ENCODE results near the gene HSPB1.
"Not testable (repeated sequence)": the region's sequence is repeated elsewhere in the genome, so short reads cannot be mapped to it uniquely, and the experiment has no call there.

Gene HSPB1

GRCh38 chr7:76326646-76327233, 24.3 kb downstream of the HSPB1 start:
- no peak overlapping the region for H3K4me3 ChIP-seq (ENCODE audit: low read length)
- no peak for DNase-seq (ENCODE audit: low read depth, low spot score)

GRCh38 chr7:76327610-76328009, 25.1 kb downstream of the HSPB1 start:
- no peak overlapping the region; the same call in 1 of the 2 replicates for H3K4me3 ChIP-seq (ENCODE audit: low read length)

GRCh38 chr7:76328389-76328788, 25.9 kb downstream of the HSPB1 start:
- DNase-seq (ENCODE audit: low read depth, low spot score): peak; percentile 61
- H3K4me3 ChIP-seq (ENCODE audit: low read length): peak overlapping the region; percentile 21

More at GRCh38 chr7:76327610-76328009, 25.1 kb downstream of the HSPB1 start:
- peak; percentile 95 for DNase-seq (ENCODE audit: low read depth, low spot score)

GRCh38 chr7:76329479-76329878, 27.0 kb downstream of the HSPB1 start:
- DNase-seq (ENCODE audit: low read depth, low spot score): no peak
- H3K4me3 ChIP-seq (ENCODE audit: low read length): no peak overlapping the region

- no peak overlapping the region for H3K4me3 ChIP-seq (ENCODE audit: low read length)
- DNase-seq (ENCODE audit: low read depth, low spot score): no peak
These were observed 27.8 kb downstream of the HSPB1 start for GRCh38 chr7:76330261-76330660.

- H3K4me3 ChIP-seq (ENCODE audit: low read length): no peak overlapping the region
These were observed 28.2 kb downstream of the HSPB1 start for GRCh38 chr7:76330673-76331072.

GRCh38 chr7:76332078-76332477, 29.6 kb downstream of the HSPB1 start:
- H3K4me3 ChIP-seq (ENCODE audit: low read length): no peak overlapping the region
- DNase-seq (ENCODE audit: low read depth, low spot score): no peak

More at GRCh38 chr7:76330673-76331072, 28.2 kb downstream of the HSPB1 start:
- no peak for DNase-seq (ENCODE audit: low read depth, low spot score)

GRCh38 chr7:76333511-76334101, 31.1 kb downstream of the HSPB1 start:
- DNase-seq (ENCODE audit: low read depth, low spot score): no peak

GRCh38 chr7:76334320-76334967, 32.0 kb downstream of the HSPB1 start:
- H3K4me3 ChIP-seq (ENCODE audit: low read length): no peak overlapping the region
- no peak for DNase-seq (ENCODE audit: low read depth, low spot score)

More at GRCh38 chr7:76333511-76334101, 31.1 kb downstream of the HSPB1 start:
- H3K4me3 ChIP-seq (ENCODE audit: low read length): no peak overlapping the region

- not testable (repeated sequence) for DNase-seq (ENCODE audit: low read depth, low spot score); H3K4me3 ChIP-seq (ENCODE audit: low read length)
These were observed 32.9 kb downstream of the HSPB1 start for GRCh38 chr7:76335417-76335816.

- no peak overlapping the region for H3K4me3 ChIP-seq (ENCODE audit: low read length)
- DNase-seq (ENCODE audit: low read depth, low spot score): no peak
These were observed 33.6 kb downstream of the HSPB1 start for GRCh38 chr7:76336094-76336493.

GRCh38 chr7:76337147-76337546, 34.7 kb downstream of the HSPB1 start:
- no peak for DNase-seq (ENCODE audit: low read depth, low spot score)
- H3K4me3 ChIP-seq (ENCODE audit: low read length): no peak overlapping the region

- no peak for DNase-seq (ENCODE audit: low read depth, low spot score)
- H3K4me3 ChIP-seq (ENCODE audit: low read length): no peak overlapping the region
These were observed 36.0 kb downstream of the HSPB1 start for GRCh38 chr7:76338298-76339084.

- DNase-seq (ENCODE audit: low read depth, low spot score): no peak
- no peak overlapping the region for H3K4me3 ChIP-seq (ENCODE audit: low read length)
These were observed 38.2 kb downstream of the HSPB1 start for GRCh38 chr7:76340617-76341131.

- no peak overlapping the region for H3K4me3 ChIP-seq (ENCODE audit: low read length)
- DNase-seq (ENCODE audit: low read depth, low spot score): no peak
These were observed 39.7 kb downstream of the HSPB1 start for GRCh38 chr7:76342222-76342621.

GRCh38 chr7:76343294-76343930, 40.9 kb downstream of the HSPB1 start:
- no peak for DNase-seq (ENCODE audit: low read depth, low spot score)
- no peak overlapping the region for H3K4me3 ChIP-seq (ENCODE audit: low read length)

GRCh38 chr7:76343931-76344321, 41.5 kb downstream of the HSPB1 start:
- H3K4me3 ChIP-seq (ENCODE audit: low read length): no peak overlapping the region
- no peak for DNase-seq (ENCODE audit: low read depth, low spot score)

- no peak for DNase-seq (ENCODE audit: low read depth, low spot score)
- H3K4me3 ChIP-seq (ENCODE audit: low read length): no peak overlapping the region
These were observed 43.6 kb downstream of the HSPB1 start for GRCh38 chr7:76346097-76346496.

- DNase-seq (ENCODE audit: low read depth, low spot score): no peak
- no peak overlapping the region for H3K4me3 ChIP-seq (ENCODE audit: low read length)
These were observed 44.3 kb downstream of the HSPB1 start for GRCh38 chr7:76346778-76347177.

Data from Jurkat, Clone E6-1 (cell line).